Measurements from ENCODE around the gene ATP6V1G3.
"Not testable (repeated sequence)": the region's sequence is repeated elsewhere in the genome, so short reads cannot be mapped to it uniquely, and the experiment has no call there.

The ATP6V1G3 gene

DNA sequence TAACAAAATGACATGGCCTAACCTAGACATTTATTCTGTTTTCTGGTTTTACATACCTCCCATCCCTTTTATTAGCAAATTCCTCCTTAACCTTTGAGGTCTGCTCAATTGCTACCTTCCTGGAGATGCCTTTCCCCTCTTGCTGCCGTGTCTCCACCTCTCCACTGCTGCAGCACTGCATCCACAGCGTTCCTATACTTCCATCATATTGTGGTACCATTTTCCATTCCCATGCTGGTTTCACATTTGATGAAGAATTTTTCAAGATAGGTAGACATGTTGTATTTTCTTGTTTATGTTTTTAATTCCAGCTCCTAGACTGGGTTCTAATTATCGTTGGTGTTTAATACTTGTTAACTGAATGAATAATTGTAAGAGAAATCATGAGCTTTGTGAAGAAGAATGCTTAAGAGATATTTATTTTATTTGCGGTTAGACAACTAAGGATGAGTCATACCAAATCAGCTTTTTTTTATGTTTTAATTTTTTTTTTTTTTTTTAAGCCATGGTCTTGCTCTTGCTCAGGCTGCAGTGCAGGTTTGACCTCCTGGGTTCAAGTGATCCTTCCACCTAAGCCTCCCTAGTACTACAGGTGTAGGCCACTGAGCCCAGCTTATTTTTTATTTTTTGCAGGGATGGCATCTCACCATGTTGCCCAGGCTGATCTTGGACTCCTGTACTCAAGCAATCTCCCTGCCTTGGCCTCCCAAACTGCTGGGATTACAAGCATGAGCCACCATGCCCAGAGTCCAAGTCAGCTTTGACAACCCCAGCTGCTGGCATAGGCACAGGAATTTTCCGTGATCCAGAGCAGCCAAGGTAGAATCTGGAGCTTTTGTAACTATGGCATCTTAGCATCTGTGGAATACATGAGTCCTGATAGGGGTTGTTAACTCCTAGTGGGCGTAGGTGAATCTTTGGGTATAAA is 44.0 kb downstream of the ATP6V1G3 start:
- FAIRE-seq, result no peak

DNA sequence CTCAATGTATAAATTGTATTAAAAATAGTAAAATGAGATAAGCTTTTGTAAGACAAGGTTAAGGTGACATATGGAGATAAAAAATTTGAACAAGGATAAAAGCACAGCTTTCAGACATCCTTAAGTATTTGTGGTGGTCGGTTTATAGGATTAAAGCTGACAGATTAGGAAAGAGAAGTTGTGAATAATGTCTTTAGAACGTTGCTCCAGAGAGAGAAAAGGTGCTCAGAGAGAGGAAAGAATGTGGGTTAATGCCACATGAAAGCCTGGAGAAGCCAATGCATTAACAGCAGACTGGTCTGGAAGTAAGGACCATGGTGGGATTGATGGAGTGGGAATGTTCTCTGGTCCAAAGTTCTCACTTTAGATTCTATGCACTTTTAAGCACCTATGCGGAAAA is 44.8 kb downstream of the ATP6V1G3 start:
- no peak for FAIRE-seq

DNA sequence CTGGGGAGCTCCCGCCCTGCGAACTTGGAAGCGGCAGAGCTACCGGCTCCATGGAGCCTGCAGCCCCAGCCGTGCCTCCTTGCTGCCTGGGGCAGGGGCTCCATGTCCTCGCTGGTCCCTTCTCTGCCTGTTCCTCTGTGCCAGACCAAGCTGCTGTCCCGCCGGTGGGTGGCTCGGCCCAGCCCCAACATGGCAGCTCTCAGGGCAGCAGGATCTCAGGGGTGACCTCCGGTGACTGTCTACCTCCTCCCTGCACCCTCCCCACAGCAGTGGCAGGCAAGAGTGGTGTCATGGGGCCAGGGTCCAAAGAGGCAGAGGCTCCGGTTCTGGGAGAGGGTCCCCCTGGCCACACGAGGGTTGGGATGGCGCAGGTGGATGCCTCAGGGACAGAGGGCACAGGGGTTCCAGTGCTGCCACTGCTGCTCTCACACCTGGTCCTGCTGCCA is 45.8 kb downstream of the ATP6V1G3 start:
- no peak for FAIRE-seq

DNA sequence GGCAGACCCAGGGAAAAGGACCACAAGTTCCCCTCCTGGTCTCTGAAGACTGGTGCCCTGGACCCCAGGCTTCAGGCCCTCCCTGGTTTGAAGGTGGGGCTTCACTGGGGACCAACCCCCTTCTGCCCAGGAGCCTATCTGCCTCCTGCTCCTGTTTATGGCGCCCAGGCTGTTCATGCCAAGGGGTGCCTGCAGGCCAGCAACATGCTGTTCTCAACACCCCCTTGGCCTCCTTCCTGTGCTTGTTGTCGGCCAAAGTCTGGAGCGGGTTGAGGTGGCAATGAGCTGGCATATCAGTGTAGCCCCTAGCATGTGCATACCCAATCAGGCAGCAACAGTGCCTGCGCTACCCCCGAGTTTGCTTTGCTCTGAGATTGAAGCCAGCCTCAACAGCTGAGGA is 46.3 kb downstream of the ATP6V1G3 start:
- no peak for FAIRE-seq

GRCh38 chr1:198493329-198493728 is 47.2 kb downstream of the ATP6V1G3 start:
- no peak for FAIRE-seq

GRCh38 chr1:198492872-198493271 is 47.6 kb downstream of the ATP6V1G3 start:
- FAIRE-seq, result no peak

- FAIRE-seq, result no peak
Measured at GRCh38 chr1:198491596-198491995, 48.9 kb downstream of the ATP6V1G3 start.

- FAIRE-seq, result no peak
Measured at GRCh38 chr1:198491028-198491427, 49.5 kb downstream of the ATP6V1G3 start.

DNA sequence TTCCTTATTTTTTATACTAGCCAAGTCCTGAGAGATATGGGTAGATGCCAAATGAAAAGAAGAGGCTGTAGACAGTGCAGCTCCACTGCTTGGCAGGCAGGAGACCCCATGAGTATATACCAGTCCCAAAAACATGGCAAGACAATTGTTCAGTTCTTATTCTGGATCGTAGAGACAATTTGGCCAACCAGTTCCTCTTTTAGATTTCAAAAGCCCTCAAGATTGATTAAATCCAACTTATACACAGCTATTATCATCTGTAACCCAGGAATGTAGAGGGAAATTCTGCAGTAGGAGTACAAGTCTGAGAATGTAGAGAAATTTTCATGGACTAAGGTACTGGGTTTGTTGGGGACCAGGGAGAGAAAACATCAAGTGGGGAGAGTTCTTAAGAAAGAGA is 50.3 kb downstream of the ATP6V1G3 start:
- FAIRE-seq, result no peak

DNA sequence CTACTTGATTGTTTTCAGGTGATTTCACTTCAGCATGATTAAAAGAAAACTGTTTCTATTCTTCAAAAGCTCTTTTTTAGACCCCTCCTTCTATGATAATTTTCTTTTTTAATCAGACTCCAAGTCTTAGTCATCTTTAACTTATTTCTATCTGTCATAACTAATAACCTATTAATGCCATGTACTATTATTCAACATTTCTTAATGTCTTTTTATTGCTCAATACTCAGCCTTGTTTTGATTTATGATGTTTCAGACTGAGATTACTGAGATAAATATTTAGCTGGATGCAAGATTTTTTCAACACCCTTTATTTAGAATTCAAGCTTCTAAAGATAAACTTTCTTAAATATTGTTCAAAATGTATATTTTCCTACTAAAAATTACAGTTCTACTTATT is 53.6 kb downstream of the ATP6V1G3 start:
- FAIRE-seq, result no peak

DNA sequence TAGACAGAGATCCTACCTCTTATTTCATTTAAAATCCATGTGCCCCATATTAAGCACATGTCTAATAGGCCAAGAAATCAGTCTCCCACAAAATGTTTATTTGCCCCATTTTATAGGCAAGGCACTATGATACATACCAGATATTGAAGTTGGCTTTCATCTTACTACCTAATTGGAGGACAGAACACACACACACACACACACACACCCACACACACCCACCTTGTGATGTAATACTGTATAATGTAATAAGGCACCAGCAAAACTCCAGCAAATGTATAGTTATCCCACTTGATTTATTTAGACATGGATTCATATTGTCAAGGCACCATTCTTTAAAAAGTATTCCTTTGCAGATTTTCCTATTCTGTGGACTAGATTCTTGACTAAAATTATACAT is 56.8 kb downstream of the ATP6V1G3 start:
- FAIRE-seq, result no peak

DNA sequence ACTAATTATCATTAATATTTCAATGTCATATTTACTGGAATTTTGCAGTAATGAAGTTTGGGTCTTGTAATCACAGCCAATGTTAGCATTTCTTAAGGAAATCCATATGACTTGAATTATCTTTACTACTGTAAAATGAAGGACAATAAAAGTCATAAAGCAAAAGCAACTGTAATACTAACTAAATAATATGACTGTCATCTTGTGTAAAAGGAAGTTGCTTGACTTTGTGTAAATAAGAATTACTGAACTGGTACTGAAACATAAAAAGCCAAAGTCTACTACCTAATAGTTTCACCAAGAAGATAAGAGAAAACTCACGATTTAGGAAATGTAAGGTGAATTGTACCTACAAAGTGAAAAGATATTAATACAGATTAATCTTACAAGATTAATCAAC is 57.5 kb downstream of the ATP6V1G3 start:
- FAIRE-seq, result peak; percentile 8

GRCh38 chr1:198481661-198482060 is 58.8 kb downstream of the ATP6V1G3 start:
- FAIRE-seq, result no peak

- FAIRE-seq, result no peak
Measured at GRCh38 chr1:198480876-198481275, 59.6 kb downstream of the ATP6V1G3 start.

- FAIRE-seq, result not testable (repeated sequence)
Measured at GRCh38 chr1:198477354-198477753, 63.1 kb downstream of the ATP6V1G3 start.

Data from G401.6 (cell line).